A549 (cell line): ENCODE data around the gene PDZD7. TPM values are rescaled to one million over a fixed set of nuclear protein-coding genes. Genes with fewer than 3 reads are reported as not detected.

Experiments
- ATAC-seq, 2 experiments: fragments of 200-7000 bp in 1 of 2; fragments of >200 bp in 1 of 2; cut with Nextera tagmentation in 1 of 2; cut with Tn5 transposase in 1 of 2; 3 replicates each; pipeline versions ENCODE4 v1.8.0 to v1.9.1; 2018 to 2020; ENCODE audit warnings: mild to moderate bottlenecking in 1 of 2, moderate library complexity in 1 of 2
- CTCF ChIA-PET: fragments of 300-600 bp; sonication (Branson Sonifier 250); formaldehyde crosslinking; extraction: SDS; loops from one replicate; lab custom pipeline; 2021; ENCODE audit warnings: antibody characterized with exemption, inconsistent platforms; lab: Yijun Ruan, JAX
- POLR2A ChIA-PET: fragments of 350-600 bp; formaldehyde crosslinking; extraction: SDS; loops from one replicate; lab custom pipeline; 2021; ENCODE audit warnings: antibody characterized with exemption, inconsistent platforms; lab: Yijun Ruan, JAX
- DNase-seq, 2 experiments: peaks; one replicate each; pipeline versions ENCODE4 v3.0.0 to v3.0.0-alpha.2; 2011 to 2016; ENCODE audit warnings: low read depth in 1 of 2, low spot score in 1 of 2
- FAIRE-seq: peaks from 2 replicates; lab custom pipeline; 2011; peaks lifted over from hg19 to GRCh38; lab: Jason Lieb, UNC
- H3K27ac ChIP-seq, 2 experiments: fragments of >200 bp; sonication (Bioruptor Twin); formaldehyde crosslinking; 3 replicates each; pipeline ENCODE4 v1.5.1; 2016 to 2017
- H3K4me1 ChIP-seq: fragments of >200 bp; sonication (Bioruptor Twin); formaldehyde crosslinking; 3 replicates; pipeline ENCODE4 v1.6.1; 2016
- H3K4me2 ChIP-seq: fragments of >200 bp; sonication (Bioruptor Twin); formaldehyde crosslinking; 3 replicates; pipeline ENCODE4 v1.6.1; 2016
- H3K4me3 ChIP-seq: fragments of >200 bp; sonication (Bioruptor Twin); formaldehyde crosslinking; 3 replicates; pipeline ENCODE4 v1.5.1; 2016
- H3K9me3 ChIP-seq: fragments of >200 bp; sonication (Bioruptor Twin); formaldehyde crosslinking; 3 replicates; pipeline ENCODE4 v1.6.1; 2016
- CHD4 ChIP-seq: fragments of 200-600 bp; sonication (generic); IDR thresholded peaks from 2 replicates; pipeline ENCODE4 v1.6.1; 2016; ENCODE audit warnings: antibody characterized with exemption, mild to moderate bottlenecking, borderline replicate concordance
- EHMT2 ChIP-seq: fragments of 200-600 bp; sonication (generic); IDR thresholded peaks from 2 replicates; pipeline ENCODE4 v1.6.1; 2016; ENCODE audit warnings: antibody characterized with exemption, low read depth, mild to moderate bottlenecking, moderate library complexity
- ESRRA ChIP-seq: fragments of 150-350 bp; IDR thresholded peaks from 2 replicates; pipeline ENCODE4 v1.6.1; 2014; ENCODE audit warnings: mild to moderate bottlenecking, low read length, borderline replicate concordance
- FOXS1 ChIP-seq: fragments of 250-450 bp; sonication (Bioruptor Pico); IDR thresholded peaks from 2 replicates; pipeline ENCODE4 v1.5.0; 2020; ENCODE audit warnings: mild to moderate bottlenecking, moderate library complexity
- HEYL ChIP-seq: fragments of 250-450 bp; sonication (Bioruptor Pico); IDR thresholded peaks from 2 replicates; pipeline ENCODE4 v1.8.0; 2021; ENCODE audit warnings: mild to moderate bottlenecking, moderate library complexity
- HOXB13 ChIP-seq: fragments of 250-450 bp; sonication (Bioruptor Pico); IDR thresholded peaks from 2 replicates; pipeline ENCODE4 v1.5.0; 2020; ENCODE audit warnings: low read depth, mild to moderate bottlenecking, moderate library complexity
- HOXB5 ChIP-seq: fragments of 250-450 bp; sonication (Bioruptor Pico); IDR thresholded peaks from 2 replicates; pipeline ENCODE4 v1.5.0; 2020; ENCODE audit warnings: mild to moderate bottlenecking, moderate library complexity
- NFE2L2 ChIP-seq: fragments of 150-350 bp; conservative IDR thresholded peaks from 2 replicates; pipeline ENCODE4 v1.6.1; 2014; ENCODE audit warnings: low read length
- NPAS2 ChIP-seq: fragments of 250-450 bp; sonication (Bioruptor Pico); IDR thresholded peaks from 2 replicates; pipeline ENCODE4 v1.8.0; 2022; ENCODE audit warnings: mild to moderate bottlenecking, moderate library complexity, borderline replicate concordance
- POLR2AphosphoS2 ChIP-seq: conservative IDR thresholded peaks from 2 replicates; pipeline ENCODE4 v1.6.1; 2012; ENCODE audit warnings: low read length, improper control_type of control experiment, inconsistent platforms
- RARB ChIP-seq: fragments of 250-450 bp; sonication (Bioruptor Pico); IDR thresholded peaks from 2 replicates; pipeline ENCODE4 v1.8.0; 2021; ENCODE audit warnings: mild to moderate bottlenecking, moderate library complexity
- RCOR1 ChIP-seq: fragments of 150-350 bp; IDR thresholded peaks from 2 replicates; pipeline ENCODE4 v1.6.1; 2014; ENCODE audit warnings: antibody characterized with exemption, low read length, low read depth
- SREBF2 ChIP-seq: fragments of 450-650 bp; IDR thresholded peaks from 2 replicates; pipeline ENCODE4 v1.6.1; 2014; ENCODE audit warnings: mild to moderate bottlenecking, moderate library complexity
- ZFP36 ChIP-seq: fragments of 450-650 bp; IDR thresholded peaks from 2 replicates; pipeline ENCODE4 v1.6.1; 2014; ENCODE audit warnings: borderline replicate concordance; ENCODE audit not compliant: partially characterized antibody
- ZSCAN20 ChIP-seq: fragments of 250-450 bp; sonication (Bioruptor Pico); IDR thresholded peaks from 2 replicates; pipeline ENCODE4 v1.8.0; 2022; ENCODE audit warnings: mild to moderate bottlenecking, moderate library complexity
- WGBS: methylation state at CpG from one replicate; pipeline ENCODE4 v1.1.6; 2017; ENCODE audit errors: missing lambda C conversion rate; 5-methylcytosine and 5-hydroxymethylcytosine counted together
- polyA plus RNA-seq, 4 experiments: library from polyadenylated mRNA; depleted of rRNA in 3 of 4; stranded (reverse); fragments of >200 nt; fragmentation: RNase III in 1 of 4; extraction: RNeasy Plus Mini Kit Qiagen cat#74134 plus additional on column Dnase treatment in 1 of 4; gene quantifications; 2 replicates in 3 of 4; 3 replicates in 1 of 4; pipeline ENCODE4 v1.2.3, GENCODE V29; 2011 to 2017
- TF ChIP-seq, protein P1 (sequence below): fragments of >200 bp; sonication (Bioruptor Twin); formaldehyde crosslinking; IDR thresholded peaks from 3 replicates; pipeline ENCODE4 v1.5.1; 2016
- TF ChIP-seq, protein P2 (sequence below): fragments of 250-450 bp; sonication (Bioruptor Pico); IDR thresholded peaks from 2 replicates; pipeline ENCODE4 v1.5.0; 2021; ENCODE audit warnings: mild to moderate bottlenecking, moderate library complexity, borderline replicate concordance
- TF ChIP-seq, protein P3 (sequence below): fragments of 450-650 bp; IDR thresholded peaks from 2 replicates; pipeline ENCODE4 v1.6.1; 2014; ENCODE audit warnings: antibody characterized with exemption

PDZD7 gene
- polyA plus RNA-seq, 2 of the 4 experiments (the other 2 are of a cell fraction), result 0.21 to 0.56 TPM

DNA sequence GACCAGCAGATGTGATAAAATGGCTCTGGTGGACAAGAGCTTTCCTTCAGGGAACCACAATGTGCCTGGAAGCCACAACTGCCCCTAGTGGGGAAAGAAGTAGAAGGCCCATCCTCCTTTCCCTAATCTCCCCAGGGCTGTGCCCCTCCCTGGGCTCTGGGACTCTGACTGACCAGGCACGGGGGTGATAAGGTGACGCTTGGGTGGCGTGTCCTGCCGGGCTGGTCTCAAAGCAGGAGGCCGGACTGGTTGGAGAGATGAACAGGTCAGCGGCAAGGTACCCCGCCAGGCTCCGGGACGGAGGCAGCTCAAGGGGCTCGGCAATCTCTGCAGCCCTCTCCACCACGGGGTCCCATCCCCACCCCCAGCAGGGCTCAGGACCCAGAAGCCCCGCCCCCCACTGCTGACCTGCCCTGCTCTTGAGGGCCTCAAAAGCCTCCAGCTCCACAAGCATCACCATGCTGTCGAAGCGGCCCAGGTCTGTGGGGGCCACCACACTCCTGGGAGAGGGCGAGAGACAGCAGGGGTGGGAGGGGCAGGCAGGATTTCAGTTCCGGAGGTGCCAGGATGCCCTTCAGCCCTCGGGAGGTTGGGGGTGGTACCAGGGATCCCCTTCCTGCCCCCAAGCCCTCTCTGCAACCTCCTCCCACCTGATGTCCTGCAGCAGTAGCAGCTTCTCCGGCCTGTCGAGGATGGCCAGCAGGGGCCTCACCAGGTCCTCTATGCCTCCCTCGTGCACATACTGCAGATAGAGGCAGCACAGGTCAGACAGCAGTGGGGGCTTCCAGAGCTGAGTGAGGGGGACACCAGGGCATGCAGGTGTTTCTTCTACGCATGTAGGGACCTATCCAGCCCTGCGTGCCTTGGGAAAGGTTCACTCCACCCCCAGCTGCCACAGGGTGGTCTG lies 19.2 kb downstream of the PDZD7 start:
- Histone ChIP-seq H3K4me3 (no peak overlapping the region), H3K27ac (peak overlapping the region; percentile 15 to 70; a peak in 4 of 6 replicates), H3K4me1 (peaks cover 32% of the 10 kb centered on the region), H3K9me3 (no peaks in the 10 kb centered on the region), H3K4me2 (peak overlapping the region; percentile 51; the same call in 1 of the 3 replicates)
- peak; percentile 42 to 54; a peak in 5 of 6 replicates for ATAC-seq
- ChIA-PET CTCF (interaction anchor here (0.5 to 11.4 kb wide), 18 partner anchors 7 to 1373 kb away, joined by 3 to 308 read pairs (median 4); partner anchors contain the start of genes LZTS2, MRPL43, PDZD7 and SFXN3), POLR2A (interaction anchor here (0.8 to 1.3 kb wide), 4 partner anchors 12 to 47 kb away, joined by 3 to 7 read pairs (median 4); partner anchors contain the start of gene LZTS2)
- peak; percentile 55 to 62 for DNase-seq
- FAIRE-seq, result no peak
- WGBS, result 69% methylated on average over 15 of the region's 22 CpGs
- no peak for TF ChIP-seq NPAS2 (CRISPR knock-in tag)
- TF ChIP-seq, protein P1, sequence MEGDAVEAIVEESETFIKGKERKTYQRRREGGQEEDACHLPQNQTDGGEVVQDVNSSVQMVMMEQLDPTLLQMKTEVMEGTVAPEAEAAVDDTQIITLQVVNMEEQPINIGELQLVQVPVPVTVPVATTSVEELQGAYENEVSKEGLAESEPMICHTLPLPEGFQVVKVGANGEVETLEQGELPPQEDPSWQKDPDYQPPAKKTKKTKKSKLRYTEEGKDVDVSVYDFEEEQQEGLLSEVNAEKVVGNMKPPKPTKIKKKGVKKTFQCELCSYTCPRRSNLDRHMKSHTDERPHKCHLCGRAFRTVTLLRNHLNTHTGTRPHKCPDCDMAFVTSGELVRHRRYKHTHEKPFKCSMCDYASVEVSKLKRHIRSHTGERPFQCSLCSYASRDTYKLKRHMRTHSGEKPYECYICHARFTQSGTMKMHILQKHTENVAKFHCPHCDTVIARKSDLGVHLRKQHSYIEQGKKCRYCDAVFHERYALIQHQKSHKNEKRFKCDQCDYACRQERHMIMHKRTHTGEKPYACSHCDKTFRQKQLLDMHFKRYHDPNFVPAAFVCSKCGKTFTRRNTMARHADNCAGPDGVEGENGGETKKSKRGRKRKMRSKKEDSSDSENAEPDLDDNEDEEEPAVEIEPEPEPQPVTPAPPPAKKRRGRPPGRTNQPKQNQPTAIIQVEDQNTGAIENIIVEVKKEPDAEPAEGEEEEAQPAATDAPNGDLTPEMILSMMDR, result peak; percentile 27; the same call in 2 of the 3 replicates

DNA sequence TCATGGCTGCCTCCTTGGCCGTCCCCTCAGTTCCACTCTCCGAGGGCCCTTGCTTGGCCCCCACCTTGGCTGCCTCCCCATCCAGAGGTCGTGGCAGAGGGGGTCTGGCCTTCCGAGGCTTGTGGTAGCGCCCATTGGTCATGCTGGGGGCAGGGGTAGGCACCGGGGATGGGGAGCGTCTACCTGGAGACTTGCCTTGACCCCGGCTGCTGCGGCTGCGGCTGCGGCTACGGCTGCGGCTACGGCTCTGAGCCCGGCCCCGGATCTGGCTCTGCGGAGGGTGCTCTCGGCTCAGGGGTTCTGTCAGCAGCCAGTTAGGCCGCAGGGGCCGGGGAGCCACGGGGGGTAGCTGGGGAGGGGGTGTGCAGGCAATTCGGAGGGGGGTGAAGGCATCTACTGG lies 20.6 kb downstream of the PDZD7 start:
- Histone ChIP-seq H3K4me2 (no peak overlapping the region), H3K4me1 (peaks cover 32% of the 10 kb centered on the region), H3K4me3 (no peak overlapping the region), H3K27ac (no peak overlapping the region), H3K9me3 (no peaks in the 10 kb centered on the region)
- no peak for FAIRE-seq
- no peak for ATAC-seq
- ChIA-PET CTCF (interaction anchor here (1.1 to 11.4 kb wide), 8 partner anchors 7 to 132 kb away, joined by 3 to 308 read pairs (median 12); partner anchors contain the start of genes LZTS2, MRPL43, PDZD7 and SFXN3), POLR2A (no interaction called here)
- no peak for DNase-seq
- no peak for TF ChIP-seq RCOR1
- TF ChIP-seq RARB, result no peak
- TF ChIP-seq ZSCAN20 (CRISPR knock-in tag), result no peak
- no peak for TF ChIP-seq ZFP36
- TF ChIP-seq HOXB13 (CRISPR knock-in tag), result no peak
- TF ChIP-seq ESRRA, result no peak
- TF ChIP-seq POLR2AphosphoS2, result no peak
- TF ChIP-seq FOXS1, result no peak
- TF ChIP-seq CHD4, result no peak
- TF ChIP-seq, protein P1, result no peak
- TF ChIP-seq, protein P2, sequence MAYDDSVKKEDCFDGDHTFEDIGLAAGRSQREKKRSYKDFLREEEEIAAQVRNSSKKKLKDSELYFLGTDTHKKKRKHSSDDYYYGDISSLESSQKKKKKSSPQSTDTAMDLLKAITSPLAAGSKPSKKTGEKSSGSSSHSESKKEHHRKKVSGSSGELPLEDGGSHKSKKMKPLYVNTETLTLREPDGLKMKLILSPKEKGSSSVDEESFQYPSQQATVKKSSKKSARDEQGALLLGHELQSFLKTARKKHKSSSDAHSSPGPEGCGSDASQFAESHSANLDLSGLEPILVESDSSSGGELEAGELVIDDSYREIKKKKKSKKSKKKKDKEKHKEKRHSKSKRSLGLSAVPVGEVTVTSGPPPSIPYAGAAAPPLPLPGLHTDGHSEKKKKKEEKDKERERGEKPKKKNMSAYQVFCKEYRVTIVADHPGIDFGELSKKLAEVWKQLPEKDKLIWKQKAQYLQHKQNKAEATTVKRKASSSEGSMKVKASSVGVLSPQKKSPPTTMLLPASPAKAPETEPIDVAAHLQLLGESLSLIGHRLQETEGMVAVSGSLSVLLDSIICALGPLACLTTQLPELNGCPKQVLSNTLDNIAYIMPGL (CRISPR knock-in tag), result no peak
- TF ChIP-seq EHMT2, result no peak
- TF ChIP-seq HOXB5 (CRISPR knock-in tag), result no peak
- TF ChIP-seq NFE2L2, result no peak
- TF ChIP-seq, protein P3, sequence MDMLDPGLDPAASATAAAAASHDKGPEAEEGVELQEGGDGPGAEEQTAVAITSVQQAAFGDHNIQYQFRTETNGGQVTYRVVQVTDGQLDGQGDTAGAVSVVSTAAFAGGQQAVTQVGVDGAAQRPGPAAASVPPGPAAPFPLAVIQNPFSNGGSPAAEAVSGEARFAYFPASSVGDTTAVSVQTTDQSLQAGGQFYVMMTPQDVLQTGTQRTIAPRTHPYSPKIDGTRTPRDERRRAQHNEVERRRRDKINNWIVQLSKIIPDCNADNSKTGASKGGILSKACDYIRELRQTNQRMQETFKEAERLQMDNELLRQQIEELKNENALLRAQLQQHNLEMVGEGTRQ, result no peak
- TF ChIP-seq HEYL (CRISPR knock-in tag), result no peak
- TF ChIP-seq SREBF2, result no peak
- 80% methylated on average over 2 of the region's 22 CpGs for WGBS
